Measurements from ENCODE around the gene DCC. TPM values are rescaled to one million over a fixed set of nuclear protein-coding genes. Genes with fewer than 3 reads are reported as not detected.

The DCC gene
- total RNA-seq, 1 donor from 2014 or later: 14.7 TPM

DNA sequence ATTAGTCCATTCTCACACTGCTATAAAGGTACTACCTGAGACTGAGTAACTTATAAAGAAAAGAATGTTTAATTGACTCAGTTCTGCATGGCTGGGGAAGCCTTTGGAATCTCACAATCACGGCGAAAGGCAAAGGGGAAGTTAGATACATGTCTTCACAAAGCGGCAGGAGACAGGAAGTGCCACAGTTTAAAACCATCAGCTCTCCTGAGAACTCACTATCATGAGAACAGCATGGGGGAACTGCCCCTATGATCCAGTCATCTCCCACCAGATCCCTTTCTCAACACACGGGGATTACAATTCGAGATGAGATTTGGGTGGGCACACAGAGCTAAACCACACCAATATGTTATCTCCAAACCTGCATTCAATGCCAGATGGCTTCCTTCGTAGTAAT lies 716.1 kb downstream of the DCC start:
- TF ChIP-seq, protein P1, sequence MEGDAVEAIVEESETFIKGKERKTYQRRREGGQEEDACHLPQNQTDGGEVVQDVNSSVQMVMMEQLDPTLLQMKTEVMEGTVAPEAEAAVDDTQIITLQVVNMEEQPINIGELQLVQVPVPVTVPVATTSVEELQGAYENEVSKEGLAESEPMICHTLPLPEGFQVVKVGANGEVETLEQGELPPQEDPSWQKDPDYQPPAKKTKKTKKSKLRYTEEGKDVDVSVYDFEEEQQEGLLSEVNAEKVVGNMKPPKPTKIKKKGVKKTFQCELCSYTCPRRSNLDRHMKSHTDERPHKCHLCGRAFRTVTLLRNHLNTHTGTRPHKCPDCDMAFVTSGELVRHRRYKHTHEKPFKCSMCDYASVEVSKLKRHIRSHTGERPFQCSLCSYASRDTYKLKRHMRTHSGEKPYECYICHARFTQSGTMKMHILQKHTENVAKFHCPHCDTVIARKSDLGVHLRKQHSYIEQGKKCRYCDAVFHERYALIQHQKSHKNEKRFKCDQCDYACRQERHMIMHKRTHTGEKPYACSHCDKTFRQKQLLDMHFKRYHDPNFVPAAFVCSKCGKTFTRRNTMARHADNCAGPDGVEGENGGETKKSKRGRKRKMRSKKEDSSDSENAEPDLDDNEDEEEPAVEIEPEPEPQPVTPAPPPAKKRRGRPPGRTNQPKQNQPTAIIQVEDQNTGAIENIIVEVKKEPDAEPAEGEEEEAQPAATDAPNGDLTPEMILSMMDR (IDR thresholded peaks at IDR 0.05; ENCODE audit: unreplicated experiment): no peak
- no peaks in the 10 kb centered on the region for H3K27me3 Mint-ChIP-seq (ENCODE audit: unreplicated experiment)
- no peak for DNase-seq (ENCODE audit: low spot score)
- H3K9me3 Mint-ChIP-seq (ENCODE audit: unreplicated experiment): no peaks in the 10 kb centered on the region
- no peak overlapping the region for H3K4me3 Mint-ChIP-seq (ENCODE audit: unreplicated experiment)
- no peaks in the 10 kb centered on the region for H3K4me1 Mint-ChIP-seq (ENCODE audit: unreplicated experiment)
- no peaks in the 10 kb centered on the region for H3K36me3 Mint-ChIP-seq (ENCODE audit: low read depth, unreplicated experiment)
- H3K27ac Mint-ChIP-seq (ENCODE audit: unreplicated experiment): no peak overlapping the region

DNA sequence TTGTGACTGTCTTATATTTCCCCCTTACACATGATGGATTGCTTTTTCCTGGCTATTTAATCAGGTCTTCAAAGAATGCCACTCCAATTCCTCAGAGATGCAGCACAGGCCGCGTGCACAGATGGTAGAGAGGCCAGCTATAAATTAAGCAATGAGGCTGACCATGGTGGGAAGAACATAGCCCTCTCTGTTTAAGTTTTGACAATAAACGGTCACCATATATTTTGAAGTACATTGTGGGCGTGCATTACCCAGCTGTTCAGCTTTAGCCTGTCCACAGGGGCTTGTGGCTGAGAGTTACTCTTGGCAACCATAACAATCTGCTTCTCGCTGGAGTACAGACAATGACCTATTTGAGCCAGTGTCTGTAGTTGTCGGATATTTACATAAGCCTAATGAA lies 730.8 kb downstream of the DCC start:
- Mint-ChIP-seq H3K36me3 (ENCODE audit: low read depth, unreplicated experiment) (no peaks in the 10 kb centered on the region), H3K9me3 (ENCODE audit: unreplicated experiment) (no peaks in the 10 kb centered on the region), H3K27ac (ENCODE audit: unreplicated experiment) (no peak overlapping the region), H3K4me1 (ENCODE audit: unreplicated experiment) (no peaks in the 10 kb centered on the region), H3K27me3 (ENCODE audit: unreplicated experiment) (peaks cover 1% of the 10 kb centered on the region), H3K4me3 (ENCODE audit: unreplicated experiment) (no peak overlapping the region)
- DNase-seq (ENCODE audit: low spot score): no peak
- TF ChIP-seq, protein P1 (IDR thresholded peaks at IDR 0.05; ENCODE audit: unreplicated experiment): no peak

DNA sequence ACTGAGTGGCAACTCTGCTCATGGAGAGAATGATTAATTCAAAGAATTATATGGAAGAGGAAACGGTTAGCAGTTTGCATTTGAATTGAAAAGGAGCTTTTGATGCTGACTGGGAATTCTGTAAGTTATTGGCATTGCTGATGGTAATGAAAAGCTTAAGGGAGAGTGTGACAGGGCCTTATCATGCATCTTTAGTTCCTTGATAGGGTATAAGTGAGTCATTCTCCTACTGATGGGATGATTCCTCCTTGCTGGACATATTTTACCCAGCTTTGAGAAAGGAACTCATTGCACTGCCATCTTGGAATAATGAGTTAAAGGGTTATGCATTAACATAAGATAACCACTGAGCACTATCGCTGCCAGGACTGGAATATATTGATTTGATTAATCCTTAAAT lies 740.7 kb downstream of the DCC start:
- no peaks in the 10 kb centered on the region for H3K4me1 Mint-ChIP-seq (ENCODE audit: unreplicated experiment)
- TF ChIP-seq, protein P1 (IDR thresholded peaks at IDR 0.05; ENCODE audit: unreplicated experiment): no peak
- no peak overlapping the region for H3K27ac Mint-ChIP-seq (ENCODE audit: unreplicated experiment)
- H3K27me3 Mint-ChIP-seq (ENCODE audit: unreplicated experiment): peaks cover 1% of the 10 kb centered on the region
- DNase-seq (ENCODE audit: low spot score): no peak
- H3K4me3 Mint-ChIP-seq (ENCODE audit: unreplicated experiment): no peak overlapping the region
- no peaks in the 10 kb centered on the region for H3K9me3 Mint-ChIP-seq (ENCODE audit: unreplicated experiment)
- no peaks in the 10 kb centered on the region for H3K36me3 Mint-ChIP-seq (ENCODE audit: low read depth, unreplicated experiment)

DNA sequence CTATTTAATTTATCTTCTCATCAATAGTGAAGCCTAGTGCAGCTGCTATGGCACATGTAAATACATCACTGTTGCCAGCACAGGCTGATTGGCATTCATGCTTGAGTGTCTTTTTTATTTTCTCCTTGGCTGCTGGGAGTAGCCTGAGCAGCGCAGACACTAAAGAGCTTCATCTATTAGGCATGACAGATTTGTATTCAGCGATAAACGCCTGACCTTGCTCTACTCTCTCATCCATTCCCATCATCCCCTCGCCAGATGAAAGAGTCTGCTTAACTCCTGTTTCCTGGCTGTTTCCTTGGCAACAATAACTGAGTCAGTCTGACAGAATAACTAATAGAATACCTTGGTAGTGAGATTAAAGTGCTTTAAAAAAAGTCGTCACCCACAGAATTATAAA lies 753.6 kb downstream of the DCC start:
- H3K27ac Mint-ChIP-seq (ENCODE audit: unreplicated experiment): no peak overlapping the region
- no peak overlapping the region for H3K4me3 Mint-ChIP-seq (ENCODE audit: unreplicated experiment)
- no peaks in the 10 kb centered on the region for H3K9me3 Mint-ChIP-seq (ENCODE audit: unreplicated experiment)
- no peaks in the 10 kb centered on the region for H3K4me1 Mint-ChIP-seq (ENCODE audit: unreplicated experiment)
- DNase-seq (ENCODE audit: low spot score): no peak
- TF ChIP-seq, protein P1 (IDR thresholded peaks at IDR 0.05; ENCODE audit: unreplicated experiment): no peak
- H3K36me3 Mint-ChIP-seq (ENCODE audit: low read depth, unreplicated experiment): no peaks in the 10 kb centered on the region
- H3K27me3 Mint-ChIP-seq (ENCODE audit: unreplicated experiment): no peaks in the 10 kb centered on the region

DNA sequence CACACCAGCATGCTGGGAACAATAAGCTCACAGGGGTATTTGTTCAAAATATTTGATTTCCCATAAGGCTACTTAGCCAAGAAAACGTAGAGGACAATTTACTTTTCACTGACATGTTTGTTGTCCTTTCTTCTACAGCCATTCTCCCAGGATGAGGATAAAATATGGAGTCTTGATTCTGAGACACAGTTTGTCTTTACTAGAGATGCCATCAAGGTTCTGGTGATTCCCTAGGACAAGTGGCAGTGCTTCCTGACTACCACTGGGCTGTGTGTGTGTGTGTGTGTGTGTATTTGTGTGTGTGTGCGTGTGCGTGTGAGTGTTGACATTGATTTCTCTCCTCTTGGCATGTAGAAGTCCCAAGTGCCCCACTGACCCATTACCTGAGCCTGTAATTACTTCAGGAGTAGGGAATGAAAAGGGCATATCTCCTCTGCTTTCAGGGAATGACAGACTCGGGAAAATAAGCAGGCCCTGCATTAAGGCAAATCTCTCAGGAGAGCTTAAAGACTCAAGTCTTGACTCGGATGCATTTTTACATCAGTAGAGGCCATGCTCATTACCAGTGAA lies 761.6 kb downstream of the DCC start:
- Mint-ChIP-seq H3K4me3 (ENCODE audit: unreplicated experiment) (no peak overlapping the region), H3K27me3 (ENCODE audit: unreplicated experiment) (no peaks in the 10 kb centered on the region), H3K4me1 (ENCODE audit: unreplicated experiment) (no peaks in the 10 kb centered on the region), H3K9me3 (ENCODE audit: unreplicated experiment) (no peaks in the 10 kb centered on the region), H3K27ac (ENCODE audit: unreplicated experiment) (no peak overlapping the region), H3K36me3 (ENCODE audit: low read depth, unreplicated experiment) (no peaks in the 10 kb centered on the region)
- TF ChIP-seq, protein P1 (IDR thresholded peaks at IDR 0.05; ENCODE audit: unreplicated experiment): no peak
- DNase-seq (ENCODE audit: low spot score): no peak

Measured in endothelial cell (in vitro differentiated cells).